NB4 (cell line): ENCODE data around the gene NDRG4.

ENCODE experiments used
- DNase-seq: peaks from one replicate; pipeline ENCODE4 v3.0.0; 2010; ENCODE audit warnings: low read depth
- H3K4me3 ChIP-seq: one replicate; pipeline ENCODE4 v1.5.1; 2011; ENCODE audit warnings: mild to moderate bottlenecking, low read depth, low read length, moderate library complexity
- MYC ChIP-seq: IDR thresholded peaks from 2 replicates; pipeline ENCODE4 v1.6.1; 2011; ENCODE audit warnings: low read depth, low read length
- POLR2A ChIP-seq: IDR thresholded peaks from 2 replicates; pipeline ENCODE4 v1.6.1; 2011; ENCODE audit warnings: mild to moderate bottlenecking; ENCODE audit not compliant: insufficient read length; ENCODE audit errors: extremely low read depth
- TF ChIP-seq, protein P1 (sequence below): IDR thresholded peaks from 2 replicates; pipeline ENCODE4 v1.6.1; 2011; ENCODE audit warnings: low read depth, low read length
- TF ChIP-seq, protein P2 (sequence below): IDR thresholded peaks from one replicate; pipeline ENCODE4 v1.5.1; 2012; ENCODE audit warnings: low read depth, low read length

The NDRG4 gene

DNA sequence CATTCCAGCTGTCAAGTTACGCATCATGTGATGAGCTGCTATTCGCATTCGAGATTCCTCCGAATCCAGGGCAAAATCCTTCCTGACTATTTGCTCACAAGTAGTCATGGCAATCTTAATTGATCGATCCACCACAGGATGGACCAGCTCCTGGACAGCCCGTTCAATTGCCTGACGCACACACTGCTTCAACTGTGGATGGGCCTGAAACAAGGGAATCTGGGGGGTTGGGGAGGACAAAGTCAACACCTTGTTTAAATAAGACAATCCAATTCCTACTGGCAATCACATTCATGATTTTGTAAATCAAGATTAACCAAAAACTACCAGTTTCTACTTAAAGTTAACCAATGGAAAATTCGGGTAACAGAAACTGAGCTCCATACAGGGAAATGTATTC, 43.7 kb downstream of the NDRG4 start:
- DNase-seq, result no peak
- H3K4me3 ChIP-seq, result no peak overlapping the region
- TF ChIP-seq, protein P1, sequence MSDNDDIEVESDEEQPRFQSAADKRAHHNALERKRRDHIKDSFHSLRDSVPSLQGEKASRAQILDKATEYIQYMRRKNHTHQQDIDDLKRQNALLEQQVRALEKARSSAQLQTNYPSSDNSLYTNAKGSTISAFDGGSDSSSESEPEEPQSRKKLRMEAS, result no peak
- TF ChIP-seq POLR2A, result no peak
- TF ChIP-seq, protein P2, sequence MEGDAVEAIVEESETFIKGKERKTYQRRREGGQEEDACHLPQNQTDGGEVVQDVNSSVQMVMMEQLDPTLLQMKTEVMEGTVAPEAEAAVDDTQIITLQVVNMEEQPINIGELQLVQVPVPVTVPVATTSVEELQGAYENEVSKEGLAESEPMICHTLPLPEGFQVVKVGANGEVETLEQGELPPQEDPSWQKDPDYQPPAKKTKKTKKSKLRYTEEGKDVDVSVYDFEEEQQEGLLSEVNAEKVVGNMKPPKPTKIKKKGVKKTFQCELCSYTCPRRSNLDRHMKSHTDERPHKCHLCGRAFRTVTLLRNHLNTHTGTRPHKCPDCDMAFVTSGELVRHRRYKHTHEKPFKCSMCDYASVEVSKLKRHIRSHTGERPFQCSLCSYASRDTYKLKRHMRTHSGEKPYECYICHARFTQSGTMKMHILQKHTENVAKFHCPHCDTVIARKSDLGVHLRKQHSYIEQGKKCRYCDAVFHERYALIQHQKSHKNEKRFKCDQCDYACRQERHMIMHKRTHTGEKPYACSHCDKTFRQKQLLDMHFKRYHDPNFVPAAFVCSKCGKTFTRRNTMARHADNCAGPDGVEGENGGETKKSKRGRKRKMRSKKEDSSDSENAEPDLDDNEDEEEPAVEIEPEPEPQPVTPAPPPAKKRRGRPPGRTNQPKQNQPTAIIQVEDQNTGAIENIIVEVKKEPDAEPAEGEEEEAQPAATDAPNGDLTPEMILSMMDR, result no peak
- TF ChIP-seq MYC, result no peak

DNA sequence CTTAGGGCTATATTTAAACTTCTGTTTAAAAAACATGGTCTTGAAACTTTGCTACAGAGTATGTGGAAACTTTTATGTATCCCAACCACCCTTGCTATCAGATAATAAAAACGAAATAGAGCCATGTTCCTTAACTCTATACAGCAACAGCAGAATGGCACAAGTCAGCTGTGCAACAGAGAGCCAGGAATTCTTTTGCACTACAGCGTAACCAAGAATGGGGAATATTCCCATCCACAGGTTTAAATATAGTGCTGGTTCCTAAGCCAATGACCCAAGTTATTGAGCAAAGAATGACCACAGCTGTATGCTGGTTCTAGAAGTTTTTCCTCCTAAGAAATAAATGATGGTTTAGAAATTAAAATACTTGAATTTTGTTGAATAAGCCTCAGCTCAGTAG, 48.4 kb downstream of the NDRG4 start:
- no peak for TF ChIP-seq POLR2A
- no peak for TF ChIP-seq MYC
- TF ChIP-seq, protein P2, result no peak
- TF ChIP-seq, protein P1, result no peak
- no peak for DNase-seq
- H3K4me3 ChIP-seq, result no peak overlapping the region

DNA sequence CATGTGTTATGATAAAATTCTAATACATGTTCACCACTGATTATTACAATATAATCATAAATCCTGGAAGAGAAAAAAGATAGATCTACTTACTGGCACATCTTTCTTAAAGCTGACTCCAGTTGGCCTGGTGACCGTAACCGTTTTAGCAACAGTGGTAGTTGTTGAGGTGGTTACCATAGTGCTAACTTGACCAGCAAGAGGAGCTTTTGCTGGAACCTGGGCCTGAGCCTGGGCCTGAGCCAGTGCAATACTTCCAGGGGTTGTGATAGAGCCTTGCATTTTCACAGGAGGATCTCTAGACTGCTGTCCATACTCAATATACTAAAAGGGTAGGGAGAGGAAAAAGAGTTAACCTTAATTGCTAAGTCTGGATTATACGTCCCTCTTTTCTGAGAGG, 51.6 kb downstream of the NDRG4 start:
- TF ChIP-seq, protein P2, result no peak
- no peak for DNase-seq
- no peak overlapping the region for H3K4me3 ChIP-seq

DNA sequence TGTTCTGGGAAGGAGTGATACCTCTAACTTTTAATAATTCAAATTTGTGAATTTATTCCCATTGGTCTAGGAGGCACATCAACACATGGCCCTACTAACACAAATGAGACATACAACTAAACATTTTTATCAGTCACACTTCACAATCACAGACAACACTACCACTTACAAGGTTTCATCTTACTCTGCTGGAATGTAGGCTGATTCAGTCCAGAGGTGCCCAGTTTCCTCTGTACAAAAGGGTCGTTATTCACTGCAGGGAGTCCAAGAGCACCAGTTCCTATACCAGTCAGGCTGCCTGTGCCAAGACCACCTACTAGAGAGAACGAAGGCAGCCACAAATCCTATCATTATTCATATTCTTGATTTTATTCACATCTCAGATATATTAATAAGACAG, 56.7 kb downstream of the NDRG4 start:
- TF ChIP-seq, protein P2, result no peak
- TF ChIP-seq, protein P1, result no peak
- TF ChIP-seq MYC (no peak), POLR2A (no peak)
- DNase-seq, result no peak

More for the DNA sequence above, 56.7 kb downstream of the NDRG4 start:
- no peak overlapping the region for H3K4me3 ChIP-seq
